IMR-90 (cell line): ENCODE measurements around the gene MICOS13. TPM values are rescaled to one million over a fixed set of nuclear protein-coding genes. Genes with fewer than 3 reads are reported as not detected.
A peak's percentile ranks its signal among the peaks of the same experiment; 100 is the strongest.

Experiments used
- ATAC-seq: fragments of 200-7000 bp; cut with Tn5 transposase; 2 replicates; pipeline ENCODE4 v1.9.1; 2020; ENCODE audit warnings: low read depth, mild to moderate bottlenecking, moderate library complexity
- Bru-seq: library from RNA; stranded (reverse); fragments of 400-500 nt; gene quantifications from one replicate; lab custom pipeline; 2021; lab: Mats Ljungman, UMichigan
- BruChase-seq, 2 experiments: library from RNA; stranded (reverse); fragments of 400-500 nt; gene quantifications; one replicate each; lab custom pipeline; 2021; lab: Mats Ljungman, UMichigan
- BruUV-seq: library from RNA; stranded (reverse); fragments of 400-500 nt; replicated peaks from 2 replicates; lab custom pipeline; 2021; lab: Mats Ljungman, UMichigan
- CTCF ChIA-PET: fragments of 300-600 bp; formaldehyde crosslinking; extraction: SDS; loops from one replicate; lab custom pipeline; 2021; ENCODE audit warnings: antibody characterized with exemption; lab: Yijun Ruan, JAX
- POLR2A ChIA-PET: fragments of 300-600 bp; sonication (Branson Sonifier 250); formaldehyde crosslinking; loops from one replicate; lab custom pipeline; 2022; ENCODE audit warnings: antibody characterized with exemption; ENCODE audit not compliant: unreplicated experiment; lab: Charles Lee
- DNase-seq: peaks from one replicate; pipeline ENCODE4 v3.0.0; 2013
- H2AFZ ChIP-seq: replicated peaks from 2 replicates; pipeline ENCODE3; 2013; ENCODE audit warnings: low read length, mild to moderate bottlenecking; ENCODE audit not compliant: poor library complexity
- H2AK5ac ChIP-seq: 2 replicates; pipeline ENCODE4 v1.6.1; 2013; ENCODE audit warnings: low read depth, low read length, inconsistent platforms
- H2AK9ac ChIP-seq: replicated peaks from 2 replicates; pipeline ENCODE3; 2013; ENCODE audit warnings: mild to moderate bottlenecking, low read depth, low read length, moderate library complexity; ENCODE audit not compliant: poor library complexity
- H2BK120ac ChIP-seq: 2 replicates; pipeline ENCODE4 v1.6.1; 2013; ENCODE audit warnings: low read depth, low read length, inconsistent platforms
- H2BK15ac ChIP-seq: 3 replicates; pipeline ENCODE4 v1.6.1; 2013; ENCODE audit warnings: low read depth, low read length, inconsistent platforms
- H2BK20ac ChIP-seq: 2 replicates; pipeline ENCODE4 v1.6.1; 2013; ENCODE audit warnings: low read depth, mild to moderate bottlenecking, inconsistent platforms, low read length, moderate library complexity
- H2BK5ac ChIP-seq: 2 replicates; pipeline ENCODE4 v1.6.1; 2013; ENCODE audit warnings: mild to moderate bottlenecking, low read depth, low read length, inconsistent platforms; ENCODE audit not compliant: poor library complexity, severe bottlenecking
- H3K14ac ChIP-seq: replicated peaks from 2 replicates; pipeline ENCODE4 v1.6.1; 2013; ENCODE audit warnings: low read depth, low read length, inconsistent platforms
- H3K18ac ChIP-seq: 2 replicates; pipeline ENCODE4 v1.6.1; 2013; ENCODE audit warnings: low read depth, low read length, control low read depth
- H3K23ac ChIP-seq: 2 replicates; pipeline ENCODE4 v1.6.1; 2013; ENCODE audit warnings: low read depth, low read length, inconsistent platforms
- H3K27ac ChIP-seq: 2 replicates; pipeline ENCODE4 v1.5.1; 2013; ENCODE audit warnings: mild to moderate bottlenecking, control low read depth, low read length; ENCODE audit not compliant: insufficient read depth
- H3K27me3 ChIP-seq: 2 replicates; pipeline ENCODE4 v1.6.1; 2013; ENCODE audit warnings: low read length; ENCODE audit not compliant: control insufficient read depth, insufficient read depth
- H3K36me3 ChIP-seq: 2 replicates; pipeline ENCODE4 v1.6.1; 2013; ENCODE audit warnings: low read length, mixed read lengths; ENCODE audit not compliant: control insufficient read depth, insufficient read depth
- H3K4ac ChIP-seq: 2 replicates; pipeline ENCODE4 v1.6.1; 2013; ENCODE audit warnings: low read depth, low read length, inconsistent platforms
- H3K4me1 ChIP-seq: 2 replicates; pipeline ENCODE4 v1.6.1; 2013; ENCODE audit warnings: low read length, mixed read lengths; ENCODE audit not compliant: control insufficient read depth, insufficient read depth
- H3K4me2 ChIP-seq: 2 replicates; pipeline ENCODE4 v1.6.1; 2013; ENCODE audit warnings: low read depth, mild to moderate bottlenecking, control low read depth, low read length, moderate library complexity
- H3K4me3 ChIP-seq: 2 replicates; pipeline ENCODE4 v1.5.1; 2013; ENCODE audit warnings: low read depth, mild to moderate bottlenecking, control low read depth, low read length, moderate library complexity; ENCODE audit not compliant: insufficient read depth
- H3K56ac ChIP-seq: 2 replicates; pipeline ENCODE4 v1.6.1; 2013; ENCODE audit warnings: low read length, inconsistent platforms; ENCODE audit not compliant: insufficient read depth; ENCODE audit errors: extremely low read depth
- H3K79me1 ChIP-seq, 2 experiments: 2 replicates each; pipeline ENCODE4 v1.6.1; 2013; ENCODE audit warnings: low read length in 2 of 2, inconsistent platforms in 1 of 2, low read depth in 1 of 2
- H3K9ac ChIP-seq: 2 replicates; pipeline ENCODE4 v1.6.1; 2013; ENCODE audit warnings: low read depth, low read length, control low read depth
- H3K9me1 ChIP-seq: 2 replicates; pipeline ENCODE4 v1.6.1; 2013; ENCODE audit warnings: low read length, inconsistent platforms; ENCODE audit not compliant: insufficient read depth
- H3K9me3 ChIP-seq: 2 replicates; pipeline ENCODE4 v1.6.1; 2013; ENCODE audit warnings: low read length; ENCODE audit not compliant: control insufficient read depth, insufficient read depth
- H4K20me1 ChIP-seq: 2 replicates; pipeline ENCODE4 v1.6.1; 2013; ENCODE audit warnings: low read length, inconsistent platforms; ENCODE audit not compliant: insufficient read depth
- H4K5ac ChIP-seq: 2 replicates; pipeline ENCODE4 v1.6.1; 2013; ENCODE audit warnings: mild to moderate bottlenecking, low read depth, low read length, control low read depth
- H4K8ac ChIP-seq, 2 experiments: 2 replicates each; pipeline ENCODE4 v1.6.1; 2013; ENCODE audit warnings: low read depth in 2 of 2, low read length in 2 of 2, control low read depth in 1 of 2, inconsistent platforms in 1 of 2
- H4K91ac ChIP-seq: 2 replicates; pipeline ENCODE4 v1.6.1; 2013; ENCODE audit warnings: low read depth, low read length, inconsistent platforms; ENCODE audit not compliant: insufficient read depth
- BHLHE40 ChIP-seq: fragments of 150-350 bp; IDR thresholded peaks from 2 replicates; pipeline ENCODE4 v1.6.1; 2016; ENCODE audit warnings: mild to moderate bottlenecking, low read depth, low read length
- CTCF ChIP-seq: conservative IDR thresholded peaks from 2 replicates; pipeline ENCODE4 v1.5.1; 2012; ENCODE audit warnings: mild to moderate bottlenecking, low read depth, low read length, improper control_type of control experiment
- FOS ChIP-seq: fragments of 150-350 bp; IDR thresholded peaks from 2 replicates; pipeline ENCODE4 v1.6.1; 2016; ENCODE audit warnings: low read depth, low read length
- MAFK ChIP-seq: IDR thresholded peaks from 2 replicates; pipeline ENCODE4 v1.6.1; 2012; ENCODE audit warnings: low read depth, low read length, improper control_type of control experiment
- MAZ ChIP-seq: IDR thresholded peaks from 2 replicates; pipeline ENCODE4 v1.6.1; 2012; ENCODE audit warnings: low read depth, mild to moderate bottlenecking, low read length, improper control_type of control experiment, moderate library complexity, borderline replicate concordance
- MXI1 ChIP-seq: IDR thresholded peaks from 2 replicates; pipeline ENCODE4 v1.6.1; 2012; ENCODE audit warnings: low read depth, mild to moderate bottlenecking, low read length, moderate library complexity, borderline replicate concordance
- POLR2A ChIP-seq: IDR thresholded peaks from 2 replicates; pipeline ENCODE4 v1.6.1; 2012; ENCODE audit warnings: mild to moderate bottlenecking, low read depth, low read length
- SMC3 ChIP-seq: fragments of 150-350 bp; IDR thresholded peaks from 2 replicates; pipeline ENCODE4 v1.6.1; 2016; ENCODE audit warnings: low read depth, mild to moderate bottlenecking, antibody characterized with exemption, low read length, moderate library complexity
- USF2 ChIP-seq: fragments of 150-350 bp; IDR thresholded peaks from 2 replicates; pipeline ENCODE4 v1.6.1; 2017; ENCODE audit warnings: mild to moderate bottlenecking, antibody characterized with exemption, low read length, low read depth
- WGBS, 2 experiments: methylation state at CpG; one replicate each; pipeline versions ENCODE4 v1.1.5 to v1.1.7; 2013; ENCODE audit warnings: missing lambda C conversion rate in 2 of 2; ENCODE audit not compliant: insufficient read length in 1 of 2; ENCODE audit errors: extremely low coverage in 2 of 2; 5-methylcytosine and 5-hydroxymethylcytosine counted together
- dilution Hi-C: fragments of 300-500 bp; cut with HindIII; formaldehyde crosslinking; loops from one replicate; pipeline ENCODE4 v1.14.3; 2018; ENCODE audit warnings: low sequenced_read_pairs; ENCODE audit not compliant: unreplicated experiment
- in situ Hi-C: fragments of 300-500 bp; cut with MboI; formaldehyde crosslinking; loops from 3 replicates; pipeline ENCODE4 v1.14.3; 2019; ENCODE audit warnings: low sequenced_read_pairs, inconsistent platforms, mixed read lengths
- intact Hi-C: fragments of 100-400 bp; cut with micrococcal nuclease; formaldehyde crosslinking; loops from 2 replicates; pipeline ENCODE4 v1.10.0; 2022
- long read RNA-seq: library from polyadenylated mRNA; unstranded; transcript quantifications from one replicate; pipeline ENCODE4 v2.0.0, GENCODE V29; 2021; ENCODE audit not compliant: unreplicated experiment
- polyA plus RNA-seq, 3 experiments: library from polyadenylated mRNA; depleted of rRNA; stranded (reverse); fragments of >200 nt; gene quantifications; 2 replicates each; pipeline ENCODE4 v1.2.3, GENCODE V29; 2012; ENCODE audit warnings: low replicate concordance in 1 of 3
- total RNA-seq: library from RNA; depleted of rRNA; stranded (reverse); fragments of >200 nt; gene quantifications from 2 replicates; pipeline ENCODE4 v1.2.3, GENCODE V29; 2012; rRNA removed

The MICOS13 gene
- 14.5 and 15.8 TPM in 2 replicates for total RNA-seq
- 48.9 and 80.2 TPM in 2 replicates for polyA plus RNA-seq (2012; rRNA removed)
- polyA plus RNA-seq (2012; cell fraction: cytosol; rRNA removed) = 91.5 and 98.4 TPM in 2 replicates
- polyA plus RNA-seq (2012; cell fraction: nucleus; rRNA removed; ENCODE audit: low replicate concordance) = 22.5 and 47.5 TPM in 2 replicates
- Bru-seq, nascent RNA = percentile 61 among the genes with signal in this experiment
- BruChase-seq, experiment 1, labeled RNA remaining after a 6-hour chase = percentile 65 among the genes with signal in this experiment
- BruChase-seq, experiment 2, labeled RNA remaining after a 2-hour chase = percentile 60 among the genes with signal in this experiment
- long read RNA-seq, transcript C19orf70-201 (4 exons, 896 nt) = major isoform, 38 of 48 reads
- long read RNA-seq, partial matches to known transcripts = 3 of 48 reads
- long read RNA-seq, other reads (novel, unspliced or antisense) = 3 of 48 reads

GRCh38 chr19:5680437-5681368 lies at the start of gene MICOS13, which contains the start of gene HSD11B1L:
TSS of gene MICOS13 (minus strand) at chr19:5680516. CDS start at chr19:5680486, 30 bp downstream.
TSS of gene HSD11B1L (plus strand) at chr19:5681027. CDS start at chr19:5684833, 3,806 bp downstream.
- peak within 1 kb of the TSS; percentile 87 for H4K91ac ChIP-seq
- peak within 1 kb of the TSS; percentile 58 for H2BK5ac ChIP-seq
- H3K79me1 ChIP-seq = peaks cover 15 to 19% of the 10 kb centered on the region in 2 experiments; a peak in 3 of 4 replicates
- H4K5ac ChIP-seq = peak within 1 kb of the TSS; percentile 85
- peak within 1 kb of the TSS; percentile 99 for H3K4me2 ChIP-seq
- peaks cover 7% of the 10 kb centered on the region for H3K4me1 ChIP-seq
- no peaks in the 10 kb centered on the region for H3K9me3 ChIP-seq
- TF ChIP-seq USF2 = peak; percentile 98
- TF ChIP-seq BHLHE40 = peak; percentile 84
- TF ChIP-seq MXI1 = peak; percentile 85
- no peak for TF ChIP-seq MAFK
- TF ChIP-seq POLR2A = peak; percentile 74
- no peak for TF ChIP-seq CTCF
- no peak for TF ChIP-seq SMC3
- 0 out of 2 replicates have a peak, but pooled peaks have one; percentile 11 for TF ChIP-seq FOS
- peak; percentile 80; the same call in 1 of the 2 replicates for TF ChIP-seq MAZ
- H3K9ac ChIP-seq = peak within 1 kb of the TSS; percentile 79
- peaks cover 3% of the 10 kb centered on the region; the same call in 1 of the 2 replicates for H3K9me1 ChIP-seq
- peak within 1 kb of the TSS; percentile 86 for H3K56ac ChIP-seq
- H2BK120ac ChIP-seq = peak within 1 kb of the TSS; percentile 84; the same call in 1 of the 2 replicates
- H2AFZ ChIP-seq = peak within 1 kb of the TSS; percentile 97
- peak within 1 kb of the TSS; percentile 85 for H3K4ac ChIP-seq
- H4K20me1 ChIP-seq = no peaks in the 10 kb centered on the region; the same call in 1 of the 2 replicates
- no TSS peak for BruUV-seq
- peak; percentile 95 for ATAC-seq
- peak within 1 kb of the TSS; percentile 97 for H2AK9ac ChIP-seq
- WGBS, 2 experiments = 0% methylated on average over 21 of the region's 94 CpGs; no CpG with 5 or more reads in 1 of the 2 experiments
- peak; percentile 98 for DNase-seq
- peak within 1 kb of the TSS; percentile 81; the same call in 1 of the 3 replicates for H2BK15ac ChIP-seq
- H4K8ac ChIP-seq = peak within 1 kb of the TSS; percentile 88 to 95
- H3K4me3 ChIP-seq = peak within 1 kb of the TSS; percentile 75
- intact Hi-C loops (no loop called here), dilution Hi-C loops (no loop called here), in situ Hi-C loops (no loop called here)
- no peaks in the 10 kb centered on the region for H3K36me3 ChIP-seq
- peak within 1 kb of the TSS; percentile 69 for H3K27ac ChIP-seq
- peak within 1 kb of the TSS; percentile 87 for H2AK5ac ChIP-seq
- H3K18ac ChIP-seq = peak within 1 kb of the TSS; percentile 53
- POLR2A ChIA-PET = no interaction called here
- peak within 1 kb of the TSS; percentile 70 for H3K23ac ChIP-seq
- H2BK20ac ChIP-seq = no peak within 1 kb of the TSS
- H3K14ac ChIP-seq = peak within 1 kb of the TSS; percentile 68
- CTCF ChIA-PET = no interaction called here
- no peaks in the 10 kb centered on the region for H3K27me3 ChIP-seq
